HG02870 (cell line): Measurements from ENCODE around the gene CSF2RB.
A peak's percentile ranks its signal among the peaks of the same experiment; 100 is the strongest.

Experiments used
- ATAC-seq: cut with Tn5 transposase; IDR thresholded peaks from one replicate; pipeline ENCODE4 v1.9.1; 2021; ENCODE audit warnings: mild to moderate bottlenecking, moderate library complexity; ENCODE audit not compliant: unreplicated experiment

Gene CSF2RB

GRCh38 chr22:36913427-36914389 is at the start of gene CSF2RB:
Gene CSF2RB, plus strand, starts transcription at chr22:36913628. Its CDS starts 8,580 bp downstream, at chr22:36922208.
- peak; percentile 45 for ATAC-seq

GRCh38 chr22:36863979-36864378 is 49.4 kb upstream of the CSF2RB start:
- ATAC-seq = no peak

GRCh38 chr22:36864454-36865215 is 48.8 kb upstream of the CSF2RB start:
- ATAC-seq = no peak

GRCh38 chr22:36865346-36865745 is 48.1 kb upstream of the CSF2RB start:
- ATAC-seq = no peak

GRCh38 chr22:36867695-36868094 is 45.7 kb upstream of the CSF2RB start:
- ATAC-seq = no peak

- ATAC-seq = no peak
Observed at GRCh38 chr22:36868546-36869181, 44.8 kb upstream of the CSF2RB start.

GRCh38 chr22:36870250-36870649 is 43.2 kb upstream of the CSF2RB start:
- ATAC-seq = no peak

- no peak for ATAC-seq
Observed at GRCh38 chr22:36871669-36872081, 41.8 kb upstream of the CSF2RB start.

GRCh38 chr22:36872084-36872483 is 41.3 kb upstream of the CSF2RB start:
- no peak for ATAC-seq

GRCh38 chr22:36872866-36873498 is 40.4 kb upstream of the CSF2RB start:
- ATAC-seq = no peak

GRCh38 chr22:36873614-36874308 is 39.7 kb upstream of the CSF2RB start:
- peak; percentile 85 for ATAC-seq

- no peak for ATAC-seq
Observed at GRCh38 chr22:36874309-36874696, 39.1 kb upstream of the CSF2RB start.

- ATAC-seq = no peak
Observed at GRCh38 chr22:36874736-36875135, 38.7 kb upstream of the CSF2RB start.

GRCh38 chr22:36875741-36876140 is 37.7 kb upstream of the CSF2RB start:
- no peak for ATAC-seq

- no peak for ATAC-seq
Observed at GRCh38 chr22:36879775-36880174, 33.7 kb upstream of the CSF2RB start.

- ATAC-seq = no peak
Observed at GRCh38 chr22:36881504-36882245, 31.8 kb upstream of the CSF2RB start.

- ATAC-seq = no peak
Observed at GRCh38 chr22:36884349-36885158, 28.9 kb upstream of the CSF2RB start.

GRCh38 chr22:36885474-36885873 is 28.0 kb upstream of the CSF2RB start:
- ATAC-seq = no peak

GRCh38 chr22:36886016-36886415 is 27.4 kb upstream of the CSF2RB start:
- ATAC-seq = no peak
